Kasumi-1 (cell line): ENCODE data around the gene DNAH3.
"Not testable (repeated sequence)": the region's sequence is repeated elsewhere in the genome, so short reads cannot be mapped to it uniquely, and the experiment has no call there.

Experiments
- DNase-seq, 2 experiments: peaks; one replicate each; lab custom pipeline; 2025; lab: John Stamatoyannopoulos, UW

The DNAH3 gene

GRCh38 chr16:21120976-21121520 lies 29.6 kb downstream of the DNAH3 start:
- no peak for DNase-seq

DNA sequence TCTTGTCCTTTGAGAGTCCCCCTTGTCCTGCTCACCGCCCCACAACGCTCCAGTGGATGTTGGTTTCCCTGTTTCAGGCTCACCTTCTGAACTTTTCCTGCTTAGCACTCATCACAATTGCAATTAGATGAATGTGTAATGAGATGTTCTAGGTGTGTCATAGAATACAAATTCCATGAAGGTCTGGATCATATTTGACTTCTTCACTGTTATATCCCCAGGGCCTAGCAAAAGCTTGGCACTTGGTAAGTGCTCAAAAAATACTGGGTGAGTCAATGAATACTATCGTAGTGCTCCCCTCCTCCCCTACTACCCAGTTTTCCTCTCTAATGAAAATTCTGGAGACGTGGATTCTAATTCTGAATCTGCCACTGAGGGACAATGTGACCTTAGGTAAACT lies 33.1 kb downstream of the DNAH3 start:
- DNase-seq, result no peak

GRCh38 chr16:21116148-21116693 lies 34.4 kb downstream of the DNAH3 start:
- peak; percentile 70 to 80 for DNase-seq

DNA sequence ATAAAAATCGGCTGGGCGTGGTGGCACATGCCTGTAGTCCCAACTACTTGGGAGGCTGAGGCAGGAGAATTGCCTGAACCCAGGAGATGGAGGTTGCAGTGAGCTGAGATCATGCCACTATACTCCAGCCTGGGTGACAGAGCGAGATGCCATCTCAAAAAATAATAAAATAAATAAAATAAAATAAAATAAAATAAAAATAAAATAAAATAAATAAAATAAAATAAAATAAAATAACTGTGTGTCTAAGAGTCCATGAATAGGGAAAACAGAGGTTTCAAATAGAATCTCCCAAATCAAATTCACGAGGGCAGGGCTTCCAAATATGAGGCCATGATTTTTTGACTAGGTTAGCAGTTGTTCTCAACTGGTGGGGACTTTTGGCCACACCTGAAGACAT lies 35.1 kb downstream of the DNAH3 start:
- DNase-seq, result not testable (repeated sequence)

DNA sequence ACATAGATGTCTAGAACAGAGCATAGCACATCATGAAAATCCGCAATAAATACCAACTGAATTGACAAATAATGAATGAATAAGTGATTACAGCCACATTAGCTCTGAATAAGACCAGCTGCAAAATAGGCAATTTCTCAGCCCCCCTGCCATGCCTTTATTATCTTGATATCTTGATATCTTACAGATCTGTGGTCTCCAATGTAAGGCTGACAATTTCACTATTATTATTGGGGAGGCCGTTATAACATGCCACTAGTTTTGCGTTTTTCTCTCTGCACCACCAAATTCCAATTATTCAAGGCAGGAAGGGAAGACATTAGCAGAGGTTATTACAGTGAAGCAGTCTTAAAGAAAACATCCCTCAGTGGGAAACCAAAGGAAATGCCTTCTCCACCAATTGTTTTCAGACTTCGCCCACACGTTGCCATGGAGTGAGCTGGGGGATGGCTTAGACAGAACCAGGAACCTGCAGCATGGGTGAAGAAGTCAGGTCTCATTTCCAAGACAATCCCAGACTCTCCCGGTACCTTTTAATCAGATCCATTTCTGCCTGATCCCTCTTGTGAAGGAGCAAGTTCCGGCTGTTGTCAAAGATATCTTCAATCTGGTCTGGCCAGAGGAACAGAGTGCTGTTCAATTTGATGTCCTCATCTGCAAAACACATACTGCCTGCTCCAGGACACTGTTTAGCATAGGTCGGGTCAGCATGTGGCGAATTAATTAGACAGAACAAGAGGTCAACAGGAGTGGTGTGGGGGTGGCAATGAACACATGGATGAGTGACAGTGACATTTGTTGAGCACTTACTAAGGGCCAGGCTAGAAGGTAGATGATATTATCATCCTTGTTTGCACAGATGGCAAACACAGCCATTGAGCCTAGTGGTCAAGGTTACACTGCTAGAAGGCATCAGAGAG lies 46.4 kb downstream of the DNAH3 start:
- no peak for DNase-seq

GRCh38 chr16:21101631-21102420 lies 48.8 kb downstream of the DNAH3 start:
- DNase-seq, result peak; percentile 1 to 26

DNA sequence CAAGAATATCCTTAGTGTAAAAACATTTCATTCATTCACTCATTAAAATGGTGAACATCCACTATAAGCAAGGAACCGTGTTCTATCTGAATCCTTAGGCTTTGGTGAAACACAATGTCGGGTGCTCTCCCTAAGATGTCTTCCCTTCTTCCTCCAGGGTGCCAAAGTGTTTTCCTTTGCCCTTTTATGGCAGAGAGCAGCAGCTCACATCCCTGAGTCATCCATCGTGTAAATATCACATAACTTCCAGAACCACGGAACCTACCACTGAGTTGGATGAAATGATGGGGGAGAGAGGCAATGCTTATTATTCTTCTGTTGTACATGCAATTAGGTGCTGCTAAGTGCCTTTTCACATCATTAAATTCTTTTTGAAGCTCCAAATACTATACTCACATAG lies 50.2 kb downstream of the DNAH3 start:
- DNase-seq, result no peak

DNA sequence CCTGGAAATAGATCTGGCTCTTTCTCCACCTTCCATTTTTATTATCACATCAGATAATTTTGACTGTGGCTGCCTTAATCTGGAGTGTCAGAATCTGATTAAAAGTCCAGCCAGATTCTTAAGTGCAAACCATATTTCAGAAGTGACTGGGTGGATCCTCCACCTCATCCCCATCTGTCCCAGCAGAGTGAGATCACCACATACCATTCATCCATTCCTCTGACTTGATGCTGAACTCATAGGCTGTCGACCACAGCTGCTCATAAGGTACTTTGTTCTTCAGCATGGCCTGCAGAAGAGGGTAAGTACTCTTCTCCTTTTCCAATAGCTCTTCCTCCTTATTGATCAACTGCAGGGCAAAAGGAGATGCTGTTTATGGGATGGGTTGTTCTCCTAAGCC lies 53.5 kb downstream of the DNAH3 start:
- no peak for DNase-seq

DNA sequence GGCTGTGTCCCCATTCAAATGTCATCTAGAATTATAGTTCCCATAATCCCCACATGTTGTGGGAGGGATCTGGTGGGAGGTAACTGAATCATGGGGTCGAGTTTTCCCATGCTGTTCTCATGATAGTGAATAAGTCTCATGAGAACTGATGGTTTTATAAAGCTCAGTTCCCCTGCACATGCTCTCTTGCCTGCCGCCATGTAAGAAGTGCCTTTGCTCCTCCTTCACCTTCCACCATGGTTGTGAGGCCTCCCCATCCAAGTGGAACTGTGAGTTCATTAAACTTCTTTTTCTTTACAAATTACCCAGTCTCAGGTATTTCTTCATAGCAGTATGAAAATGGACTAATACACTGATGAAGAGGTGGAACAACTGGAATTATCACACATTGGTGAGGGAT lies 55.9 kb downstream of the DNAH3 start:
- DNase-seq, result not testable (repeated sequence)

GRCh38 chr16:21092951-21093350 lies 57.7 kb downstream of the DNAH3 start:
- no peak for DNase-seq

DNA sequence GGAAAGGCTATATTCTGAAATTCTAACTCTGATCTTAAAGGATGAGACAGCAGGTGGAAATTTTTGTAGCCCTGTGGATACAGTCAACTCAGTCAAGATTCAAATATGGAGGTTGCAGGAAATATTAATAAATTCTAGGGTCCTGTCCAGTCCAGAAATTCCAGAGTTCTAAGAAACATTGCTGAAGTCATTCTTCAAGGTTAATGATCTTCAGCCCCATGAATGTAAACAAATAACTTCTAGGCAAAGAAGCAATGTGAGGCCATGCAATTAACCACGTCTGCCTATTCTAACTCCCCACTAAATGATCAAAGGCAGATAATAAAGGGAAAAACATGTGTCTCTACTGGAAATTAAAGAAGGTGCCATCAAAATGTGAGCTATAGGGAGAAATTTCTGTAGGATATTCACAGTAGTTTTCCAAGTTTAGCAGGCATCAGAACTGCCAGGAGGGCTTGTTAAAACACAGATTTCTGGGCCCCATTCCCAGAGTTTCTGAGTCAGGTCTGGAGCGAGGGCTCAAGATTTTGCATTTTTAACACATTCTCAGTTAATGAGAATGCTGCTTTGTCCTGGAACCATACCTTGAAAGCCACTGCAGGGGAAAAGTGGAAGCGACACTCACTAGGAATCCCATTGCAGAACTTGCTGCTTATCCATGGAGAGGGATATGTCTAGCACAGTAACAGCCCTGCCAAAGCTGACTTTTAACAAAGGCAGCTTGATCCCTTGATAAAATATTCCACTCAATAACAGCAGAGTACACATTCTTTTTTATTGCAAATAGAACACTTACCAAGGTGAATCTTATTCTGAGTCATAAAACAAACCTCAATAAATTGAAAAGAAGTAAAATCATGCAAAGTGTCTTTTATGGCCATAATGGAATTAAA lies 61.8 kb downstream of the DNAH3 start:
- no peak for DNase-seq

GRCh38 chr16:21088143-21088542 lies 62.5 kb downstream of the DNAH3 start:
- no peak for DNase-seq

- DNase-seq, result no peak
These were observed 65.9 kb downstream of the DNAH3 start for GRCh38 chr16:21084631-21085225.

DNA sequence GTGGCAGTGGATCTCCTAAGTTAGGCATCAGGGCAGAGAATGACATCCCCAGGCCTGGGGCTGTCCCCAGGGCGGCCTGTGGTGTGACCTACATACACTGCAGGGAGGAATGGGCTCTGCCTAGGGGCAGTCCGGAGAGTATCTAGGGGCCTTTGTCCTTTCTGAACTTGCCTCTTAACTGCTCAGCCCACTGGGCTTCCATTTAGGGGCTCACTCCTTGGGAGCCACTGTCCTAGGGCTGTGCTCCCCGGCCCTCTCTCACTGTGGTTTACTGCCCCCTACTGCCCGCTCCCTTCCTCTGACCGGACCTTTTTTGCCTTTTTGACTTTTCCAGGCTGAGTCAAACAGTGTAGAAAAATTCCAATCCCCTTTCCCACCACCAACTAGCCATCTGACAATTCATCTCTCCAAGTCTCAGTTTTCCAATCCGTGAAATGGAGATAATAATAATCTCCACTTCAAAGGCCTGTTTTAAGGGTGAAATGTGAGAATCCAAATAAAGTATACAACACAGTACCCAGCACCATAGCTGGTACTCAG lies 66.8 kb downstream of the DNAH3 start:
- DNase-seq, result peak; percentile 22 to 24

- no peak for DNase-seq
These were observed 69.3 kb downstream of the DNAH3 start for GRCh38 chr16:21081329-21081728.

GRCh38 chr16:21078563-21078962 lies 72.1 kb downstream of the DNAH3 start:
- no peak for DNase-seq

DNA sequence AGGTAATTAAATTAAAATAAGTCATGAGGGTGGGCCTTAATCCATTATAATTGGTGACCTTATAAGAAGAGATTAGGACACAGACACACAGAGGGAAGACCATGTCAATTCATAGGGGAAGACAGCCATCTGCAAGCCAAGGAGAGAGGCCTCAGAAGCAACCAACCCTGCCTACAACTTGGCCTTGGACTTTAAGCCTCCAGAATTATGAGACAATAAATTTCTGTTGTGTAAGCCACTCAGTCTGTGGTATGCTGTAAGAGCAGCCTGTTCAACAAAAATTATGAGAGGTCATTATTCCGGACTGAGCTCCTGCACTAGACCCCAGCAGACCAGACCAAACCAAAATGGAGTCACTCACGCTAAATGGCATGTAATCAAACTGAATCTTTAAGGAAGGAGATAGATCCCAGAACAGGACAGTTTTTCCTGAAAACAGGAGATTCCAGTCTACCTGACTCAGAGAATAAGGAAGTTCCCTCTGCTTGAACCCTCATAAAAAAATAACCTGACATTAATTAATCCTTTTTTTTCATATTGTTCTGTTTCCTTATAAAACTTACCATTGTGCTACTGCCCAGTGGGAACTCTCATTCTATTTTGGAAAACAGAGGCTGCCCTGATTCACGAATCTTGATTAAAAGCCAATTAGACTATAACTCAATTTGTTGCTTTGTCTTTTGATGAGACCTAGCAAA lies 74.3 kb downstream of the DNAH3 start:
- DNase-seq, result no peak

DNA sequence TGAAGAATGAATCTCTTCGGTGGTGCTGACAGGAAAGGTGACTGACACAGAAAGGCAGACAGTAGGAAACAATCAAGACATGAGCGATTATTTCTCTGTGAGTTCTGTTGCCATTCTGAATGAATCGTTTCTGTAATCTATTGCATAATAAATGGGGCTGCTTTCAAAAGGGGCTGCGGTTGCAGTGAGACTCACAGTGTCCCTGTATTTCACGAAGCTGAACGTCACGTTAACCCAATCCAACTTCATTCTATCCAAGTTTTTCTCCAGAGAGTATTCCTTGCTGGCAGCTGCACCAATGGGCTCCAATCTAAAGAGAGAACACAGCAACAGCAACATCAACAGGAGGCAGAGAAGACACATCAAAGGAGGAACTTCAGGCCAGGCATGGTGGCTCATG lies 75.4 kb downstream of the DNAH3 start:
- no peak for DNase-seq

- DNase-seq, result no peak
These were observed 77.7 kb downstream of the DNAH3 start for GRCh38 chr16:21072976-21073375.

GRCh38 chr16:21071741-21072140 lies 78.9 kb downstream of the DNAH3 start:
- no peak for DNase-seq
